ENCODE data around the gene PTH1R. TPM values are rescaled to one million over a fixed set of nuclear protein-coding genes. Genes with fewer than 3 reads are reported as not detected.

The PTH1R gene
- total RNA-seq, 4 donors from 2014 or later = 1.8 to 5.4 (median 2.5) TPM

GRCh38 chr3:46884929-46885328, 7.4 kb downstream of the PTH1R start:
- intact Hi-C loops (cut with DNase I; ENCODE audit: low total_unique reads) = no loop called here
- TF ChIP-seq CTCF (IDR thresholded peaks at IDR 0.05) = no peak
- TF ChIP-seq POLR2A (IDR thresholded peaks at IDR 0.05) = no peak
- H3K4me3 ChIP-seq (ENCODE audit: low read depth, poor library complexity, severe bottlenecking) = no peak overlapping the region
- 79% methylated on average over 7 of the region's 7 CpGs for WGBS, 2 donors
- no peak for DNase-seq (ENCODE audit: low spot score in 2 of 2)

- DNase-seq (ENCODE audit: low spot score in 2 of 2) = no peak
- TF ChIP-seq POLR2A (IDR thresholded peaks at IDR 0.05) (no peak), CTCF (IDR thresholded peaks at IDR 0.05) (no peak)
- intact Hi-C loops (cut with DNase I; ENCODE audit: low total_unique reads) = no loop called here
- no peak overlapping the region for H3K4me3 ChIP-seq (ENCODE audit: low read depth, poor library complexity, severe bottlenecking)
- 79% methylated on average over 3 of the region's 3 CpGs; no CpG with 5 or more reads in 1 of the 2 donors for WGBS, 2 donors
These were observed 8.1 kb downstream of the PTH1R start for GRCh38 chr3:46885612-46886011.

GRCh38 chr3:46887980-46888494, 10.5 kb downstream of the PTH1R start:
- intact Hi-C loops (cut with DNase I; ENCODE audit: low total_unique reads) = no loop called here
- no peak for DNase-seq (ENCODE audit: low spot score in 2 of 2)
- H3K4me3 ChIP-seq (ENCODE audit: low read depth, poor library complexity, severe bottlenecking) = no peak overlapping the region
- 72 to 73% methylated on average over 7 of the region's 7 CpGs for WGBS, 2 donors
- TF ChIP-seq CTCF (IDR thresholded peaks at IDR 0.05) (no peak), POLR2A (IDR thresholded peaks at IDR 0.05) (no peak)

DNA sequence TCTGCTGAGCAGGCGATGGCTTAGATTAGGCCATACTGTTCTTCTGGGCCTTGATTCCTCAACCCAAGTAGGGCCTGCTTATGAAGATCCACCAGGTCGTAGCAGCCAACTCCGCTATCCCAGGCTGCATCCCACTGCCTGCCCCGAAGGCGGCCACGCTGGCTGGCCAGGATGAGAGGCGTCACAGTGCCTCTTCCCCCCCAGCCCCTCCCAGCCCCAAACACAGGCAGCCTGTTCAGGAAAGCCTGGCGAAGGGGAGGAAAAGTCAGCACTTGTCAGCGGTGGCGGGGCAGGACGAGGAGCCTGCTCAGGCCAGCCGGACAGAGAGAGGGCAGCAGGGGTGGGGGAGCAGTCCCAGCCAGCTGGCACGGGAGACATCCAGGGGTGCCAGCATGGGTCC, 11.2 kb downstream of the PTH1R start:
- DNase-seq (ENCODE audit: low spot score in 2 of 2) = no peak
- intact Hi-C loops (cut with DNase I; ENCODE audit: low total_unique reads) = no loop called here
- no peak overlapping the region for H3K4me3 ChIP-seq (ENCODE audit: low read depth, poor library complexity, severe bottlenecking)
- TF ChIP-seq POLR2A (IDR thresholded peaks at IDR 0.05) = no peak
- no peak for TF ChIP-seq CTCF (IDR thresholded peaks at IDR 0.05)
- 56 to 74% methylated on average over 13 of the region's 13 CpGs for WGBS, 2 donors

DNA sequence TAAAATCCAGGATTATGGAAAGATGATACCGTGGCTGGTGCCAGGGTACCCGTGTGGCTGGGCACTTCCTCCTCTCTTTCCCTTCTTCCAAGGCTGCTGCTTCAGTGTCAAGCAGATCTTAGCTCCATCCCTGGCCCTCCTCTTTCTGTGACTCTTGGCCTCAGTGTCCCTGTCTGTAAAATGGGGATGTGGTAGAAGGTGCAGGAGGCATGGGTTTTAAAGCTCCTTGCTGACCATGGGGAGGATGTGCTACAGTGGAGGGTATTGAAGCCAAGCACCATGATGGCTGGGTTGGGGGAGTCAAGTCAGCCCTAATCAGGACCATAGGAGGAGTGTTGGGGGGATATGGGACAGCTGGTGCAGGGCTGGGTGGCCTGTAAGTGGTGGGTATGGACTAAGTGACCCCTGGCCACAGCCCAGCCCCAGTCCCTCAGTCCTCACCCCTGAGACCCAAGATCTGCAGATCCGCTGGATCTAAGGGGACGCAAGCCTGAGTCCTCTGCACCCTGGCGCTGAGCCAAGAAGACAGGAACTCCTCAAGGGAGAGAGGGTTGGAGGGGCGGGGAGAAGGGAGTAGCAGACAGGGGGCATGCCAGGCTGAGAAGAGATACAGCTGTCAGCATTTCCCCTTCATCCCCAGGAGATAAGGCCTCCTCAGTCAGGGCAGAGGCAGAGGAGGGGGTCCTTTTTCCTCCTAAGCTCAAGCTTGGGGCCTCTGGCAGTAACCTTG, 12.0 kb downstream of the PTH1R start:
- TF ChIP-seq POLR2A (IDR thresholded peaks at IDR 0.05) = no peak
- TF ChIP-seq CTCF (IDR thresholded peaks at IDR 0.05) = no peak
- H3K4me3 ChIP-seq (ENCODE audit: low read depth, poor library complexity, severe bottlenecking) = no peak overlapping the region
- intact Hi-C loops (cut with DNase I; ENCODE audit: low total_unique reads) = no loop called here
- WGBS, 2 donors = 57 to 64% methylated on average over 6 of the region's 6 CpGs
- DNase-seq (ENCODE audit: low spot score in 2 of 2) = no peak

GRCh38 chr3:46890132-46890531, 12.6 kb downstream of the PTH1R start:
- intact Hi-C loops (cut with DNase I; ENCODE audit: low total_unique reads) = no loop called here

More at GRCh38 chr3:46890132-46890531, 12.6 kb downstream of the PTH1R start:
- DNase-seq (ENCODE audit: low spot score in 2 of 2) = no peak
- 93 to 100% methylated on average over 1 of the region's 1 CpG for WGBS, 2 donors
- H3K4me3 ChIP-seq (ENCODE audit: low read depth, poor library complexity, severe bottlenecking) = no peak overlapping the region
- no peak for TF ChIP-seq CTCF (IDR thresholded peaks at IDR 0.05)
- TF ChIP-seq POLR2A (IDR thresholded peaks at IDR 0.05) = no peak
